Calu3 (cell line): ENCODE measurements around the gene ETS1. TPM values are rescaled to one million over a fixed set of nuclear protein-coding genes. Genes with fewer than 3 reads are reported as not detected.

ENCODE experiments used
- BruUV-seq: library from RNA; stranded (reverse); fragments of 400-500 nt; replicated peaks from 2 replicates; lab custom pipeline; 2021; lab: Mats Ljungman, UMichigan
- CTCF ChIA-PET: fragments of 300-600 bp; sonication (Branson Sonifier 250); formaldehyde crosslinking; loops from one replicate; lab custom pipeline; 2022; ENCODE audit warnings: antibody characterized with exemption; lab: Charles Lee
- DNase-seq: peaks from one replicate; pipeline ENCODE4 v3.0.0; 2022
- H3K27ac Mint-ChIP-seq: one replicate; pipeline ENCODE4 v1.8.0; 2022; ENCODE audit warnings: mixed read lengths; ENCODE audit not compliant: unreplicated experiment
- H3K27me3 Mint-ChIP-seq: one replicate; pipeline ENCODE4 v1.8.0; 2022; ENCODE audit warnings: mixed read lengths; ENCODE audit not compliant: unreplicated experiment
- H3K36me3 Mint-ChIP-seq: one replicate; pipeline ENCODE4 v1.8.0; 2022; ENCODE audit warnings: mild to moderate bottlenecking, moderate library complexity, mixed read lengths; ENCODE audit not compliant: insufficient read depth, unreplicated experiment
- H3K4me1 Mint-ChIP-seq: one replicate; pipeline ENCODE4 v1.8.0; 2022; ENCODE audit warnings: mild to moderate bottlenecking, low read depth, mixed read lengths; ENCODE audit not compliant: unreplicated experiment
- H3K4me3 Mint-ChIP-seq: one replicate; pipeline ENCODE4 v1.8.0; 2022; ENCODE audit warnings: mild to moderate bottlenecking, low read depth, moderate library complexity, mixed read lengths; ENCODE audit not compliant: unreplicated experiment
- H3K9me3 Mint-ChIP-seq: one replicate; pipeline ENCODE4 v1.8.0; 2022; ENCODE audit warnings: low read depth, mixed read lengths; ENCODE audit not compliant: unreplicated experiment
- CTCF ChIP-seq: fragments of 200-600 bp; IDR thresholded peaks from one replicate; pipeline ENCODE4 v1.8.0; 2022; ENCODE audit warnings: antibody characterized with exemption; ENCODE audit not compliant: unreplicated experiment
- intact Hi-C: fragments of 100-400 bp; cut with micrococcal nuclease; formaldehyde crosslinking; loops from one replicate; pipeline ENCODE4 v1.10.0; 2022; ENCODE audit not compliant: unreplicated experiment
- total RNA-seq: library from RNA; stranded (reverse); gene quantifications from 2 replicates; pipeline ENCODE4 v1.2.3, GENCODE V29; 2022

The ETS1 gene
- total RNA-seq, 1 experiment from 2014 or later = 38.4 TPM

- BruUV-seq = TSS peak; percentile 92
- intact Hi-C loops = loop anchor here (5.0 to 10.0 kb wide), 3 partner anchors 56 to 351 kb away; no protein-coding TSS in a partner anchor
- CTCF ChIA-PET = no interaction called here
These were observed 64.3 kb downstream of the ETS1 start for GRCh38 chr11:128522943-128523518.

GRCh38 chr11:128522055-128522942 is 65.1 kb downstream of the ETS1 start:
- Mint-ChIP-seq H3K27me3 (no peaks in the 10 kb centered on the region), H3K9me3 (no peaks in the 10 kb centered on the region), H3K36me3 (peaks cover 29% of the 10 kb centered on the region), H3K4me3 (peak overlapping the region; percentile 76), H3K4me1 (peaks cover 48% of the 10 kb centered on the region), H3K27ac (peak overlapping the region; percentile 65)
- CTCF ChIA-PET = no interaction called here
- no peak for TF ChIP-seq CTCF
- no TSS peak for BruUV-seq
- DNase-seq = peak; percentile 88
- intact Hi-C loops = loop anchor here (5.0 to 10.0 kb wide), 3 partner anchors 55 to 350 kb away; no protein-coding TSS in a partner anchor

More at GRCh38 chr11:128522943-128523518, 64.3 kb downstream of the ETS1 start:
- Mint-ChIP-seq H3K4me1 (peaks cover 41% of the 10 kb centered on the region), H3K27ac (peak overlapping the region; percentile 65), H3K9me3 (no peaks in the 10 kb centered on the region), H3K4me3 (peak overlapping the region; percentile 76), H3K36me3 (peaks cover 29% of the 10 kb centered on the region), H3K27me3 (no peaks in the 10 kb centered on the region)
- no peak for TF ChIP-seq CTCF
- DNase-seq = no peak

- Mint-ChIP-seq H3K9me3 (no peaks in the 10 kb centered on the region), H3K27ac (peak overlapping the region; percentile 65), H3K4me1 (peaks cover 54% of the 10 kb centered on the region), H3K36me3 (peaks cover 29% of the 10 kb centered on the region), H3K27me3 (no peaks in the 10 kb centered on the region), H3K4me3 (peak overlapping the region; percentile 76)
- intact Hi-C loops = loop anchor here (5.0 to 10.0 kb wide), 3 partner anchors 54 to 349 kb away; no protein-coding TSS in a partner anchor
- CTCF ChIA-PET = no interaction called here
- no TSS peak for BruUV-seq
- no peak for DNase-seq
- no peak for TF ChIP-seq CTCF
These were observed 65.7 kb downstream of the ETS1 start for GRCh38 chr11:128521682-128522054.

- no peak for TF ChIP-seq CTCF
- peaks cover 29% of the 10 kb centered on the region for H3K36me3 Mint-ChIP-seq
- no peaks in the 10 kb centered on the region for H3K9me3 Mint-ChIP-seq
- H3K4me1 Mint-ChIP-seq = peaks cover 60% of the 10 kb centered on the region
- CTCF ChIA-PET = no interaction called here
- DNase-seq = no peak
- BruUV-seq = TSS peak; percentile 25
- H3K27ac Mint-ChIP-seq = peak overlapping the region; percentile 65
- no peaks in the 10 kb centered on the region for H3K27me3 Mint-ChIP-seq
- H3K4me3 Mint-ChIP-seq = peak overlapping the region; percentile 76
- intact Hi-C loops = loop anchor here (5.0 to 10.0 kb wide), 3 partner anchors 54 to 349 kb away; no protein-coding TSS in a partner anchor
These were observed 66.3 kb downstream of the ETS1 start for GRCh38 chr11:128520888-128521681.
